Measurements from ENCODE around the gene SMCO2. TPM values are rescaled to one million over a fixed set of nuclear protein-coding genes. Genes with fewer than 3 reads are reported as not detected.

The SMCO2 gene
- total and polyA plus RNA-seq, 4 donors, result not detected

GRCh38 chr12:27505109-27505508, 58.6 kb downstream of the SMCO2 start:
- WGBS, result 89% methylated on average over 2 of the region's 2 CpGs
- TF ChIP-seq NR2F2 (IDR thresholded peaks at IDR 0.05), result no peak
- DNase-seq (ENCODE audit: low spot score), result no peak

GRCh38 chr12:27505761-27506160, 59.2 kb downstream of the SMCO2 start:
- DNase-seq (ENCODE audit: low spot score), result no peak
- no peaks in the 10 kb centered on the region for H3K27me3 ChIP-seq (ENCODE audit: control insufficient read depth in 4 of 4, insufficient read depth in 4 of 4, low read length in 3 of 4)
- no peak for TF ChIP-seq NR2F2 (IDR thresholded peaks at IDR 0.05)
- no peak for TF ChIP-seq SP1 (IDR thresholded peaks at IDR 0.05)
- no peak for TF ChIP-seq ZBTB33 (IDR thresholded peaks at IDR 0.05)
- no peak for TF ChIP-seq CTCF (IDR thresholded peaks at IDR 0.05; ENCODE audit: low read depth, low read length, missing input control)
- TF ChIP-seq YY1 (IDR thresholded peaks at IDR 0.05), result no peak
- no peak for TF ChIP-seq RAD21 (IDR thresholded peaks at IDR 0.05)
- TF ChIP-seq, protein P1, sequence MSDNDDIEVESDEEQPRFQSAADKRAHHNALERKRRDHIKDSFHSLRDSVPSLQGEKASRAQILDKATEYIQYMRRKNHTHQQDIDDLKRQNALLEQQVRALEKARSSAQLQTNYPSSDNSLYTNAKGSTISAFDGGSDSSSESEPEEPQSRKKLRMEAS (IDR thresholded peaks at IDR 0.05), result no peak
- no peak for TF ChIP-seq FOXA1 (IDR thresholded peaks at IDR 0.05)
- TF ChIP-seq, protein P2, sequence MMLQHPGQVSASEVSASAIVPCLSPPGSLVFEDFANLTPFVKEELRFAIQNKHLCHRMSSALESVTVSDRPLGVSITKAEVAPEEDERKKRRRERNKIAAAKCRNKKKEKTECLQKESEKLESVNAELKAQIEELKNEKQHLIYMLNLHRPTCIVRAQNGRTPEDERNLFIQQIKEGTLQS (IDR thresholded peaks at IDR 0.05), result no peak
- TF ChIP-seq TAF1 (conservative IDR thresholded peaks at IDR 0.05), result no peak
- no peak for TF ChIP-seq FOXA2 (IDR thresholded peaks at IDR 0.05)
- no peak for TF ChIP-seq RXRA (IDR thresholded peaks at IDR 0.05)
- no peak for TF ChIP-seq JUND (IDR thresholded peaks at IDR 0.05)
- no peak for TF ChIP-seq GABPA (IDR thresholded peaks at IDR 0.05 in 1 of 2, conservative IDR thresholded peaks at IDR 0.05 in 1 of 2)
- no peak for TF ChIP-seq EGR1 (IDR thresholded peaks at IDR 0.05; ENCODE audit: low read depth in 2 of 2)
- no peak for TF ChIP-seq HNF4G (IDR thresholded peaks at IDR 0.05)
- H3K9ac ChIP-seq (ENCODE audit: low read depth in 1 of 2, low read length in 2 of 2), result no peak overlapping the region
- H3K4me1 ChIP-seq (ENCODE audit: control insufficient read depth in 4 of 4, insufficient read depth in 4 of 4, low read length in 3 of 4), result no peaks in the 10 kb centered on the region
- H3K9me3 ChIP-seq (ENCODE audit: control insufficient read depth in 4 of 4, low read length in 3 of 4), result no peaks in the 10 kb centered on the region
- H3K4me3 ChIP-seq (ENCODE audit: low read depth in 1 of 3, low read length in 3 of 3), result no peak overlapping the region
- H3K27ac ChIP-seq (ENCODE audit: low read depth in 1 of 2, low read length in 2 of 2), result no peak overlapping the region
- H3K36me3 ChIP-seq (ENCODE audit: control insufficient read depth in 4 of 4, insufficient read depth in 3 of 4, low read depth in 1 of 4, low read length in 3 of 4), result no peaks in the 10 kb centered on the region

More at GRCh38 chr12:27505109-27505508, 58.6 kb downstream of the SMCO2 start:
- H3K36me3 ChIP-seq (ENCODE audit: control insufficient read depth in 4 of 4, insufficient read depth in 3 of 4, low read depth in 1 of 4, low read length in 3 of 4), result no peaks in the 10 kb centered on the region
- H3K27ac ChIP-seq (ENCODE audit: low read depth in 1 of 2, low read length in 2 of 2), result no peak overlapping the region
- H3K9ac ChIP-seq (ENCODE audit: low read depth in 1 of 2, low read length in 2 of 2), result no peak overlapping the region
- no peaks in the 10 kb centered on the region for H3K27me3 ChIP-seq (ENCODE audit: control insufficient read depth in 4 of 4, insufficient read depth in 4 of 4, low read length in 3 of 4)
- no peaks in the 10 kb centered on the region for H3K4me1 ChIP-seq (ENCODE audit: control insufficient read depth in 4 of 4, insufficient read depth in 4 of 4, low read length in 3 of 4)
- H3K9me3 ChIP-seq (ENCODE audit: control insufficient read depth in 4 of 4, low read length in 3 of 4), result no peaks in the 10 kb centered on the region
- H3K4me3 ChIP-seq (ENCODE audit: low read depth in 1 of 3, low read length in 3 of 3), result no peak overlapping the region

GRCh38 chr12:27506645-27507189, 60.2 kb downstream of the SMCO2 start:
- no peak overlapping the region for H3K27ac ChIP-seq (ENCODE audit: low read depth in 1 of 2, low read length in 2 of 2)
- H3K4me1 ChIP-seq (ENCODE audit: control insufficient read depth in 4 of 4, insufficient read depth in 4 of 4, low read length in 3 of 4), result no peaks in the 10 kb centered on the region
- H3K9me3 ChIP-seq (ENCODE audit: control insufficient read depth in 4 of 4, low read length in 3 of 4), result no peaks in the 10 kb centered on the region
- 98% methylated on average over 2 of the region's 2 CpGs for WGBS
- TF ChIP-seq, protein P3, sequence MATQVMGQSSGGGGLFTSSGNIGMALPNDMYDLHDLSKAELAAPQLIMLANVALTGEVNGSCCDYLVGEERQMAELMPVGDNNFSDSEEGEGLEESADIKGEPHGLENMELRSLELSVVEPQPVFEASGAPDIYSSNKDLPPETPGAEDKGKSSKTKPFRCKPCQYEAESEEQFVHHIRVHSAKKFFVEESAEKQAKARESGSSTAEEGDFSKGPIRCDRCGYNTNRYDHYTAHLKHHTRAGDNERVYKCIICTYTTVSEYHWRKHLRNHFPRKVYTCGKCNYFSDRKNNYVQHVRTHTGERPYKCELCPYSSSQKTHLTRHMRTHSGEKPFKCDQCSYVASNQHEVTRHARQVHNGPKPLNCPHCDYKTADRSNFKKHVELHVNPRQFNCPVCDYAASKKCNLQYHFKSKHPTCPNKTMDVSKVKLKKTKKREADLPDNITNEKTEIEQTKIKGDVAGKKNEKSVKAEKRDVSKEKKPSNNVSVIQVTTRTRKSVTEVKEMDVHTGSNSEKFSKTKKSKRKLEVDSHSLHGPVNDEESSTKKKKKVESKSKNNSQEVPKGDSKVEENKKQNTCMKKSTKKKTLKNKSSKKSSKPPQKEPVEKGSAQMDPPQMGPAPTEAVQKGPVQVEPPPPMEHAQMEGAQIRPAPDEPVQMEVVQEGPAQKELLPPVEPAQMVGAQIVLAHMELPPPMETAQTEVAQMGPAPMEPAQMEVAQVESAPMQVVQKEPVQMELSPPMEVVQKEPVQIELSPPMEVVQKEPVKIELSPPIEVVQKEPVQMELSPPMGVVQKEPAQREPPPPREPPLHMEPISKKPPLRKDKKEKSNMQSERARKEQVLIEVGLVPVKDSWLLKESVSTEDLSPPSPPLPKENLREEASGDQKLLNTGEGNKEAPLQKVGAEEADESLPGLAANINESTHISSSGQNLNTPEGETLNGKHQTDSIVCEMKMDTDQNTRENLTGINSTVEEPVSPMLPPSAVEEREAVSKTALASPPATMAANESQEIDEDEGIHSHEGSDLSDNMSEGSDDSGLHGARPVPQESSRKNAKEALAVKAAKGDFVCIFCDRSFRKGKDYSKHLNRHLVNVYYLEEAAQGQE (IDR thresholded peaks at IDR 0.05), result no peak
- TF ChIP-seq CTCF (IDR thresholded peaks at IDR 0.05; ENCODE audit: low read depth, low read length, missing input control), result no peak
- TF ChIP-seq GABPA (IDR thresholded peaks at IDR 0.05 in 1 of 2, conservative IDR thresholded peaks at IDR 0.05 in 1 of 2), result no peak
- TF ChIP-seq HNF4G (IDR thresholded peaks at IDR 0.05), result no peak
- no peak for TF ChIP-seq JUND (IDR thresholded peaks at IDR 0.05)
- TF ChIP-seq RXRA (IDR thresholded peaks at IDR 0.05), result no peak
- no peak for TF ChIP-seq SP1 (IDR thresholded peaks at IDR 0.05)
- no peak overlapping the region for H3K4me3 ChIP-seq (ENCODE audit: low read depth in 1 of 3, low read length in 3 of 3)
- no peaks in the 10 kb centered on the region for H3K27me3 ChIP-seq (ENCODE audit: control insufficient read depth in 4 of 4, insufficient read depth in 4 of 4, low read length in 3 of 4)
- no peaks in the 10 kb centered on the region for H3K36me3 ChIP-seq (ENCODE audit: control insufficient read depth in 4 of 4, insufficient read depth in 3 of 4, low read depth in 1 of 4, low read length in 3 of 4)
- H3K9ac ChIP-seq (ENCODE audit: low read depth in 1 of 2, low read length in 2 of 2), result no peak overlapping the region
- no peak for DNase-seq (ENCODE audit: low spot score)

Measured in liver (tissue), 9 donors.